SHP77 (cell line): ENCODE data around the gene SLC49A3.
"Not testable (repeated sequence)": the region's sequence is repeated elsewhere in the genome, so short reads cannot be mapped to it uniquely, and the experiment has no call there.

Experiments used
- DNase-seq, 2 experiments: peaks; one replicate each; lab custom pipeline; 2025; lab: John Stamatoyannopoulos, UW

The SLC49A3 gene

GRCh38 chr4:688854-689681 lies at the start of gene SLC49A3:
SLC49A3 (minus strand) TSS chr4:689151; CDS start chr4:689127, 24 bp downstream.
- no peak for DNase-seq

GRCh38 chr4:736561-736960 lies 47.6 kb upstream of the SLC49A3 start:
- DNase-seq = not testable (repeated sequence)

GRCh38 chr4:735583-735982 lies 46.6 kb upstream of the SLC49A3 start:
- no peak for DNase-seq

GRCh38 chr4:734951-735350 lies 46.0 kb upstream of the SLC49A3 start:
- DNase-seq = no peak

GRCh38 chr4:734075-734474 lies 45.1 kb upstream of the SLC49A3 start:
- DNase-seq = no peak

GRCh38 chr4:733631-733980 lies 44.7 kb upstream of the SLC49A3 start:
- no peak for DNase-seq

GRCh38 chr4:732911-733630 lies 44.1 kb upstream of the SLC49A3 start:
- no peak for DNase-seq

GRCh38 chr4:732486-732885 lies 43.5 kb upstream of the SLC49A3 start:
- no peak for DNase-seq

GRCh38 chr4:731954-732353 lies 43.0 kb upstream of the SLC49A3 start:
- DNase-seq = not testable (repeated sequence)

- not testable (repeated sequence) for DNase-seq
Measured at GRCh38 chr4:730946-731904, 42.3 kb upstream of the SLC49A3 start.

GRCh38 chr4:730511-730910 lies 41.6 kb upstream of the SLC49A3 start:
- DNase-seq = no peak

GRCh38 chr4:729336-730315 lies 40.7 kb upstream of the SLC49A3 start:
- DNase-seq = no peak

- no peak for DNase-seq
Measured at GRCh38 chr4:727576-727975, 38.6 kb upstream of the SLC49A3 start.

GRCh38 chr4:726838-727237 lies 37.9 kb upstream of the SLC49A3 start:
- DNase-seq = no peak

GRCh38 chr4:726235-726787 lies 37.4 kb upstream of the SLC49A3 start:
- no peak for DNase-seq

- DNase-seq = no peak
Measured at GRCh38 chr4:725391-726234, 36.7 kb upstream of the SLC49A3 start.

- DNase-seq = no peak
Measured at GRCh38 chr4:723751-724530, 35.0 kb upstream of the SLC49A3 start.

- no peak for DNase-seq
Measured at GRCh38 chr4:722851-723360, 34.0 kb upstream of the SLC49A3 start.
